Nephron progenitor cell (in vitro differentiated cells): ENCODE data around the gene EPHB4.
A peak's percentile ranks its signal among the peaks of the same experiment; 100 is the strongest.

Experiments
- DNase-seq: peaks from one replicate; pipeline ENCODE4 v3.0.0; 2021
- H3K27ac Mint-ChIP-seq: 2 replicates; pipeline ENCODE4 v1.8.0; 2021; ENCODE audit warnings: mild to moderate bottlenecking, moderate library complexity, mixed read lengths
- H3K27me3 Mint-ChIP-seq: 2 replicates; pipeline ENCODE4 v1.8.0; 2021; ENCODE audit warnings: mild to moderate bottlenecking, low read depth, mixed read lengths; ENCODE audit not compliant: poor library complexity
- H3K36me3 Mint-ChIP-seq: 2 replicates; pipeline ENCODE4 v1.8.0; 2021; ENCODE audit warnings: low read depth, mixed read lengths
- H3K4me1 Mint-ChIP-seq: 2 replicates; pipeline ENCODE4 v1.8.0; 2021; ENCODE audit warnings: mixed read lengths
- H3K4me3 Mint-ChIP-seq: 2 replicates; pipeline ENCODE4 v1.8.0; 2021; ENCODE audit warnings: mild to moderate bottlenecking, moderate library complexity, mixed read lengths
- H3K9me3 Mint-ChIP-seq: 2 replicates; pipeline ENCODE4 v1.8.0; 2021; ENCODE audit warnings: mild to moderate bottlenecking, moderate library complexity, mixed read lengths
- CTCF ChIP-seq: fragments of 200-600 bp; sonication (generic); IDR thresholded peaks from 2 replicates; pipeline ENCODE4 v1.5.0; 2021; ENCODE audit warnings: antibody characterized with exemption

The EPHB4 gene

GRCh38 chr7:100802951-100803350 is 24.4 kb downstream of the EPHB4 start:
- DNase-seq: no peak
- no peak for TF ChIP-seq CTCF
- Mint-ChIP-seq H3K27ac (no peak overlapping the region), H3K36me3 (peaks cover 49% of the 10 kb centered on the region), H3K27me3 (no peaks in the 10 kb centered on the region), H3K4me3 (no peak overlapping the region), H3K4me1 (peaks cover 18% of the 10 kb centered on the region), H3K9me3 (no peaks in the 10 kb centered on the region)

GRCh38 chr7:100801833-100802568 is 25.3 kb downstream of the EPHB4 start:
- Mint-ChIP-seq H3K36me3 (peaks cover 39% of the 10 kb centered on the region), H3K9me3 (no peaks in the 10 kb centered on the region), H3K4me1 (peaks cover 18% of the 10 kb centered on the region), H3K27me3 (no peaks in the 10 kb centered on the region), H3K27ac (no peak overlapping the region), H3K4me3 (no peak overlapping the region)
- no peak for TF ChIP-seq CTCF
- DNase-seq: no peak

GRCh38 chr7:100799037-100799896 is 28.1 kb downstream of the EPHB4 start:
- H3K27ac Mint-ChIP-seq: no peak overlapping the region
- H3K4me3 Mint-ChIP-seq: no peak overlapping the region
- peak; percentile 47 for DNase-seq
- peak; percentile 53 for TF ChIP-seq CTCF
- no peaks in the 10 kb centered on the region for H3K9me3 Mint-ChIP-seq
- peaks cover 13% of the 10 kb centered on the region for H3K36me3 Mint-ChIP-seq
- peaks cover 23% of the 10 kb centered on the region for H3K4me1 Mint-ChIP-seq
- H3K27me3 Mint-ChIP-seq: peaks cover 3% of the 10 kb centered on the region

- TF ChIP-seq CTCF: no peak
Observed at GRCh38 chr7:100794741-100795140, 32.6 kb downstream of the EPHB4 start.

GRCh38 chr7:100793806-100794660 is 33.3 kb downstream of the EPHB4 start:
- DNase-seq: no peak
- Mint-ChIP-seq H3K36me3 (no peaks in the 10 kb centered on the region), H3K27ac (no peak overlapping the region), H3K4me1 (peaks cover 30% of the 10 kb centered on the region), H3K4me3 (no peak overlapping the region), H3K27me3 (peaks cover 3% of the 10 kb centered on the region), H3K9me3 (no peaks in the 10 kb centered on the region)
- no peak for TF ChIP-seq CTCF

More at GRCh38 chr7:100794741-100795140, 32.6 kb downstream of the EPHB4 start:
- H3K27ac Mint-ChIP-seq: no peak overlapping the region
- no peaks in the 10 kb centered on the region for H3K9me3 Mint-ChIP-seq
- no peak overlapping the region for H3K4me3 Mint-ChIP-seq
- no peaks in the 10 kb centered on the region for H3K36me3 Mint-ChIP-seq
- H3K4me1 Mint-ChIP-seq: peaks cover 26% of the 10 kb centered on the region
- peaks cover 3% of the 10 kb centered on the region for H3K27me3 Mint-ChIP-seq
- DNase-seq: no peak
